COLO829 (cell line): ENCODE measurements around the gene NOTCH1.
"Not testable (repeated sequence)": the region's sequence is repeated elsewhere in the genome, so short reads cannot be mapped to it uniquely, and the experiment has no call there.

Source experiments
- DNase-seq: peaks from one replicate; pipeline ENCODE4 v3.0.0; 2012; ENCODE audit warnings: low spot score

NOTCH1 gene

DNA sequence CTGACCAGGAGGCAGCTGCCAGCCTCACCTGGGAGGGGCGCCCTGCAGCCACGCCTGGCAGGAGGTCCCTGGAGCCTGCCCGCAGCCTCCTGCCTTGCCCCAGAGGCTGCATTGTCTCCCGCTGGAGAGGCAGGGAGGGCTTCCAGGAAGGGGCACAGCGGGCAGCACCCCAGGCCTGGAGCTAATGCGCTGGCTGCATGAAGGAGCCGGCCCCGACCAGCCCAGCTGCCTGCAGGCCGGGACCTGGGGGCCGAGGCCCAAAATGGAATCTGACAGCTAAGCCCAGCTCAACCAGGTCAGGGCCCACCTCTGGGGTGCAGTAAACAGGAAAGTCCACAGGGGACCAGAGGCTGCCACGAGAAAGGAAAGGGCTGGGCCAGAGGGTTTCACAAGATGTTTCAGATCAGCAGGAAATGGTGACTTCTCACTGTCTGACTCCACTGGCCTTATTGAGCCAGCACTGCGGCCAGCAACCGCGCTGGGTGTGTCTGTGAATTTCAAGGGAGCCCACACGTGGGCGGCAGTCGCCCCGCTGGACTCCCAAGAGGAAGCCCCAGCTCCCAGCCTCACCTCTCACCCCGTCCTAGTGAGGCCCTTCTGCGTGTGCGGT, 18.6 kb upstream of the NOTCH1 start:
- DNase-seq = no peak

DNA sequence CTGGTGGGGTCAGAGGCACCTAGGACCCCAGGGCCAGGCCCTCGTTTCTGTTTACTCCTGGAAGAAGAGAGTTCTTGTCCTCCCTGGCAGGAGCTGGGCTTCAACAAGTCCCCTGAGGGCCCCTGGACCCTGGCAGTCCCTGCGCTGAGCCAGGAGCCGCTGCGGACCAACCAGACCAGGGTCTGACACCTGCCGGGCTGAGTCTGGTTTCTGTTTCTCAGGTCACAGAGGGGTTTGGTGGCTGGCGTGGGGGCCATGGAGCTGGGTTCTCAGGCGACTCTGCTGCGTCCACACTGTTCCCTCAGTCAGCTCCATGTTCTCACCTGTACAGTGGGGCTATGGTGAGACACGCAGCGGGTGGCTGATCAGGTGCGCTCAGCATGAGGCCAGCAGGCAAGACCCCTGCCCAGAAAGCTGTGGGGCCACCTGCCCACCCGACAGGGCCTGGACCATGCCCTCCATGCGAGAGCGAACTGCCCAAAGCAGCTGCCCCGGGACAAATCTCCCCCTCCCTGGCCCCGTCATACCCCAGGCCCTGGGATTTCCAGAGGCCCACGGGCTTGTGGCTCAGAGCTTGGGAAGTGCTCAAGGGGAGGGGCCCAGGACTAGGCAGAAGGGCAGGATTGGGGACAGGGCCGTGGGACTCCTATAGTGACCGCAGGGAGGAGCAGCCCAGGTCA, 17.9 kb upstream of the NOTCH1 start:
- no peak for DNase-seq

DNA sequence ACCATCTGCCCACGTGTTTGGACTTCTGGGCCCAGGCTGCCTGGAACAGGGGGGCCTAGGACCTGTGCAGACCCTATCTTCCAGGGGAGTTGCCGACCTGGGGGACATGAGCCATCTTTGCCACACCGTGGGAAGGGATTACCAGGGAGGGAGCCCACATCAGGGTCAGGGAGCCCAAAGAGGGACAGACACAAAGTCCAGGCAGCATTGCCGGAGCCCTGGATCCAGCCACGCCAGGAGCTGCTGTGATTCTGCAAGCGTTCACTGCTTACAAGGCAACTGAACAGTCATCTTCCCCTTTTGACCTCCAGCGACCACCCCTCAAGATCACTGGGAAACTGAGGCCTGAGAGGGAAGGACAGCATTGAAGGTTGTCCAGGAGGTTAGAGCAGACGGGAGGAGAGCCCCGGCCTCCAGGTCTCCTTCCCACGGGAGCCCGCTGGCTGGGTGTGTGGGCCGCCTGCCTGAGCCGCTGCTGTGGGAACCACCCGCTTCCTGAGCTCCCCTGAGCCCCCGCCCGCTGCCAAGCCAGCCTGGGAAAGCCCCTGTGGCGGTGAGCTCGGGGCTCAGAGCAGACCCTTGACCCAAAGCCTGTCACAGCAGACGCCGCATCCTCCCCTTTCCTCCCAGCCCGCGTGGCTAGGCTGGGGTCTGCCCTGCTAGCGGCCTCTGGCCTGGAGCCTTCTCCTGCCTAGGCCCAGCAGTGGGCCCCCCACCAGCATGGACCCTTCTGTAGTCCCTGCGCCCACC, 17.1 kb upstream of the NOTCH1 start:
- DNase-seq = no peak

DNA sequence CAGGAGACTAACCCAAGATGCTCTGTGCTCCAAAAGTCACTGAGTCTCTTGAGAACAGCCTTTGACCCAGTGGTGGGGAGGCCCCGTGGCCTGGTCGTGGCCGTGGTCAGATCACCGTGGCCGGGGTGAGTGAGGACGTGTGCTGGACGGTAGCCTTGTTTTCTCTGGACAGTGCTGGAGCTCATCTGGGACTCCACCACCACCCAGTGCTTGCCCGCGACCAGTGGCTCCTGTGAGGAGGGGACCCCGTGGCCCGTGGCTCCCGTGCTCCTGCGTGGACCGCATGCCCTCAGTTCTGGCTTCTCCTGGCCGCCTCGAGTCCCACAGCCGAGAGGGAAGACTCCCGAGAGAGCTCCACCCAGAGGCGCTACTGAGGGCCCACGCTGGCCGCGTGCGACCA, 15.9 kb upstream of the NOTCH1 start:
- no peak for DNase-seq

DNA sequence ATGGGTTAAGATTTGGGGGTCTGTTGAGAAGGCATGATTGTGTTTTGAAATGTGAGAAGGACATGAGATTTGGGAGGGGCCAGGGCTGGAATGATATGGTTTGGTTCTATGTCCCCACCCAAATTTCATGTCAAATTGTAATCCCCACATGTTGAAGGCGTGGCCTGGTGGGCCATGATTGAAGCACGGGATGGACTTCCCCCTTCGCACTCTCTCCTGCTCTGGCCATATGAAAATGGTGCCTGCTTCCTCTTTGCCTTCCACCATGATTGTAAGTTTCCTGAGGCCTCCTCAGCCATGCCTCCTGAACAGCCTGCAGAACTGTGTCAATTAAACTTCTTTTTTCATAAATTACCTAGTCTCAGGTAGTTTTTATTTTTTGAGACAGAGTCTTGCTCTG, 14.7 kb upstream of the NOTCH1 start:
- DNase-seq = no peak

DNA sequence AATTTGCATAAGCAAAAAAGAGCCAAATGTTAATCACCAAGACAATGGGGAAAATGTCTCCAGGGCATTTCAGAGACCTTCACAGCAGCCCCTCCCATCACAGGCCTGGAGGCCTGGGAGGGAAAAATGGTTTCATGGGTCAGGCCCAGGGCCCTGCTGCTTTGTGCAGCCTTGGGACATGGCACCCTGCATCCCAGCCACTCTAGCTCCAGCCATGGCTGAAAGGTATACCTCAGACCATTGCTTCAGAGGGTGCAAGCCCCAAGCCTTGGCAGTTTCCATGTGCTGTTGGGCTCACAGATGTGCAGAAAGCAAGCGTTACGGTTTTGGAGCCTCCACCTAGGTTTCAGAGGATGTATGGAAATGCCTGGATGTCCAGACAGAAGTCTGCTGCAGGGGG, 13.5 kb upstream of the NOTCH1 start:
- not testable (repeated sequence) for DNase-seq

DNA sequence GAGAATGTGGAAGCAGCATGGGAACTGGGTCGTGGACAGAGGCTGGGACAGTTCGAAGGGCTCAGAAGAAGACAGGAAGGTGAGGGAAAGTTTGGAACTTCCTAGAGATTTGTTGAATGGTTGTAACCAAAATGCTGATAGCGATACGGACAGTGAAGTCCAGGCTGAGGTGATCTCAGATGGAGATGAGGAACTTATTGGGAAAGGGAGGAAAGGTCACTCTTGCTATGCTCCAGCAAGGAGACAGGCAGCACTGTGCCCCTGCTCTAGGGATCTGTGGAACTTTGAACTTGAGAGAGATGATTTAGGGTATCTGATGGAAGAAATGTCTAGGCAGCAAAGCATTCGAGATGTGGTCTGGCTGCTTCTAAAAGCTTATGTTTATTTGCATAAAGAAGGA, 13.0 kb upstream of the NOTCH1 start:
- DNase-seq = not testable (repeated sequence)

DNA sequence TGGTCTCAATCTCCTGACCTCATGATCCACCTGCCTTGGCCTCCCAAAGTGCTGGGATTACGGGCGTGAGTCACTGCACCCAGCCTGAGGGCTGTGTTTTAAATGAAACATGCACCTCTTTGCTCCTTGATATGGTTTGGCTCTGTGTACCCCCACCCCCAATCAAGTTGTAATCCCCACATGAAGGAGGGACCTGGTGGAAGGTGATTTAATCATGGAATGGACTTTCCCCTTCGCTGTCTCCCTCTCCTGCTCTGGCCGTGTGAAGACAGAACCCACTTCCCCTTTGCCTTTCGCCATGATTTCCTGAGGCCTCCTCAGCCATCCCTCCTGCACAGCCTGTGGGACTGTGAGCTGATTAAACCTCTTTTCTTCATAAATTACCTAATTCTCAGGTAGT, 12.5 kb upstream of the NOTCH1 start:
- no peak for DNase-seq

DNA sequence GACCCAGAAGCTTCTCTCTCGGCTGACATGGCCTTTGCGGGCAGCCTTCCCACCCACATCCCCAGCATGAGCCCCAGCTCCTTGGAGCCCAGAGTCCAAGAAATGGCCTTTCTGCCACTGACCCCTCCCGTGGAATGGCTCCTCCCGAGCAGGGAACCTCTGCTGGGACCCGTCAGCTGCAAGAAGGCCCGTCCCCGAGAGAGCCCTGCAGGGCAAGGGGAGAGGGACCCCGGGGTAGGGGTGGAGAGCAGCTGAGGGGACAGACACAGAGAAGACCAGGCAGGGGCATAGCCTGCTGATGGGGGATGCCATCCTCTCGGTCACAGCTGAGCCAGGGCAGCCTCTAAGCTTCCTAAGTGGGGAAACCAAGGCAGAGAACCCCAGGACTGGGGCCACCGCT, 11.2 kb upstream of the NOTCH1 start:
- DNase-seq = no peak

DNA sequence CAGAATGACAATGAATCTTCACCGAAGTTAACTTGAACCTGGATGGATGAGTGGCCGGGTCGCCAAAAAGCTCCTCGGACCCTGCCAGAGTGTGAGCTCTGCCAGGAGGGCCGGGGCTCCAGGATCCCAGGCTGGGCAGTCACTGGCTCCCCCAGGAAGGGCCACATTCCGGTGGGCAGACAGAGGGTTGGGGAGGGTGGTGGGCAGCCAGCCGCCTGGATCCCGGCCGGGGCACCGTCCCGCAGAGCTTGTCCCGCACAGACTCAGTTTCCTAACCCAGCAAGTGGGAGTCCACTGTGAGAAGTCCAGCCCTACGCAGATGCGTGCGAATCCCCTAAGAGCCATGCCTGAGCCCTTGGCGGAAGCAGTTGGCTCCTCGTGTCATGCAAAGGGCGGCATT, 10.3 kb upstream of the NOTCH1 start:
- no peak for DNase-seq

DNA sequence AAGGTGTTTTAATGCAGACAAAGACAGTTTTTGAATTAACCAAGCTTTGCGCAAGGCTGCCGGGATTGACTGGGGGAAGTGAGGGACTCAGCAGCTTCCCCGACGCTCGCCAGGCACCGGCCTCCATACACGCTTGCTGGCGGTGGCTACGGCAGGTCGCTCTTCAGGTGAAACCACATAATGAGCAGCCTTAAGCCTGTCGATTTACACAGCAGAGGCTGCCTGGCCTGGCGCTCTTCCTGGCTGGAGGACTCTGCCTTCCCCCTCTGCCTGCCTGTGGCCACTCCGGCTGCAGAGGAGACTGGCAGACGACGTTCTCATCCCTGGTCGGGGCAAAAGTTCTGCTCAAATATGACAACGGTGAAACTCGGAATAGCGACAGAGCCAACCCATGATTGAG, 9.0 kb upstream of the NOTCH1 start:
- DNase-seq = no peak

DNA sequence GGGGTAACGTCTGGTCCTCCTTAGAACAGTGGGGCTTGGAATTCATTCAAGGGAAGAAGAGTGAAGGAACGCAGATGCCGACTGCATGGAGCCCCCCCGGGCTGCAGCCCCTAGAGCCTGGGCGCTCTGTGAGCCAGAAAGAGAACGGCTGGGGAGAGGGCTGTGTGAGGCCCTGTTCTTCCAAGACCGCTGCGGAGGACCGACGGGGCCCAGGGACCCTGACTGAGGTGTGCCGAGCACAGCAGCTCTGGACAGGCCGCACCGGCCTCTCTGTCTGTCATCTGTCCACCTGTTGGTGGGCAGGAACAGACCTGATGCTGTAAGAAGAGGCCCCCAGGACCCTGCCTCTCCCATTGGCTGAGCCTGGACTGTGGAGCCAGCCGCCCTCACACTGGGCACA, 7.7 kb upstream of the NOTCH1 start:
- no peak for DNase-seq

DNA sequence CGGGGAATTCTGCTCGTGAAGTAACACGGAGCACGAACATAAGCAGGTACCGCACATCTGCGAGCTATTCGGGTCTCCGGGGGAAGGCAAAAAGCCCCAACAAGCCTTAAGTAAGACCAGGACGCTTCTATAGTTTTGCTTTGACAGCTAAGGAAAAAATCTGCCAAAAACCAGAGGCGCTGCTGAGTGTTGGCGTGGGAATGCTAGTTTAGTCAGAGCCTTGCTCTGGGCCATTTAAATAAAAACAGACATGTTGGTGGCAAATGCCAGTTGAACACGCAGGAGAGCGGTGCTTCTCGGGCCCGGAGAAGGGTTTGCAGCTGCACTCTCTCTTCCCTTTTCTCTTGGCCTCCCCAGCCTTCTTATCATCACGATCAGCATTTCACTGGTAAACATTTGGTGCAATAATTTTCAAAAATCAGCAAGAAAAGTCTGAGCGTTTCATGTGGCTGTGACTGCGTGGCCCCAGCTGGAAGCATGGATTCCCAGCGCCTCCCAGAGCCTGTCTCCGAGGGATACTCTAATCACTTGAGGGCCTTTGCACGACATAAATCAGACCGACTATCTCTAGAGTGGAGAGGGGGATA, 6.4 kb upstream of the NOTCH1 start:
- no peak for DNase-seq

DNA sequence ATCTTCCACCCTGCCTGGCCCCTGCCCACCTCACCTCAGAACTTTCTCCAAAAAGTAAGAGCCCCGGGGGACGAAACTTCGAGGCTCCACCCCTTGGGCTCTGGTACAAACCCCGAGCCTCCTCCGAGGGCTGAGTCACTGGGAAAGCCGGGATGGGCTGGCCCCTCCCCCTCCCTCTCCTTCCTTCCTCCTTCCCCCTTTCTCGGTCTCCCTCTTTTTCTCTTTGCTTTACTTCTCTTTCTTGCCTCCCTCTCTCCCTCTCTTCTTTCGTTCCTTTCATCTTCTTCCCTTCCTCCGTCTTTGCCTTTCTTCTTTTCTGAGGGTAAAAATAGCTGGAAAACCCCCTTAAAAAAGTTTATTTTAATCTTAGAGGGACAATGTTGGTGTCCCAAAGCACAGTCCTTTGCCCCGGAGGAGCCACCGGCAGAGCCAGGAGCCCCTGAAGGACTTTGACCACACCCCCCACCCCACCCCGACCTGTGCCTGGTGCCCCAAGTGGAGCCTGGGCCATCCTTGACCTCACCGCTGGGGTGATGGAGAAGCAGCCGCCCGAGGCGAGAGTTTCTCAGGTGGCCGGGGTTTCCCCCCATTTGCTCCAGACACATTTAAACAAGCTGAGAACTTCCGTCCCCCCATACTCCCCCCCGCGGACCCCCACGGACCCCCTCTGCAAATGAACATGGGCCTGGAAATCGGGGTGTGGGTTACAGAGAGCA, 5.7 kb upstream of the NOTCH1 start:
- peak; percentile 86 for DNase-seq

DNA sequence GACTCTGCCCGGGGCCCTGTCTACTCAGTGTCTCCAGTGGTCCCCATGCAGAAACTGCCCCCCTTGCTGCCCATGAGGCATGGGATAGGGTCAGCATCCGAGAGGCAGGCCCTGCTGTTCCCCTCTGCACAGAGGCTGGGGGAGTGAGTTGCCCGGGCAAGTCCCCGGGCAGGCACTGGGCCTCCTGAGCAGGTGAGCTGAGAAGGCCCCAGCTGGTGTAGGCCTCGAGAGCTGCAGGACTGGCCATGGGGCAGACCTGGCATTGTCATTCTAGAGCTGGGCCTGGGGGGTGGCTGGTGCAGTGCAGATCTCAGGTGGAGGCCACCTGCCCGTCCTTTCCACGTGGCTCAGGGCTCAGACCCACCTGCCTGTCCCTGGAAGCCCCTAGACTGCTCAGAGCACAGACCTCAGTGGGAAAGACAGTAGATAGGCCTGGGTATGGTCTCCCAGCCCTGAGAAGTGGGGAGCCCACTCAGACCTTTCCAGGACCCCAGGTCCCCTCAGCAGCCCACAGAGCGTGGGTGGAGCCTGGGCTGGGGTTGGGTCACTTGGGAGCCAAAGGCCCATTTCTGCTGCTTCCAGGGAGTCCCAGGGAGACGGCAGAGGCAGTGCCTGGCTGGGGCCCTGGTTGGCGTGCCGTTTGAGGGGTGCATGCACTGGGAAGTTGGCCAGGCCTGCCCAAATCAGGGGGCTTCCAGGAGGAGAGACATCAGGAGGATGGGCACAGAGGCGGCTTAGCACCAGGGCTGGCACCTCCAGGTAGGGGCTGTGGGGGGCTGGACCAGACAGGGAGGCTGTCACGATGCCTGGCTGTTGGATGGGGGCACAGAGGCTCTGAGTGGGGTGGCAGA, 4.8 kb upstream of the NOTCH1 start:
- no peak for DNase-seq

DNA sequence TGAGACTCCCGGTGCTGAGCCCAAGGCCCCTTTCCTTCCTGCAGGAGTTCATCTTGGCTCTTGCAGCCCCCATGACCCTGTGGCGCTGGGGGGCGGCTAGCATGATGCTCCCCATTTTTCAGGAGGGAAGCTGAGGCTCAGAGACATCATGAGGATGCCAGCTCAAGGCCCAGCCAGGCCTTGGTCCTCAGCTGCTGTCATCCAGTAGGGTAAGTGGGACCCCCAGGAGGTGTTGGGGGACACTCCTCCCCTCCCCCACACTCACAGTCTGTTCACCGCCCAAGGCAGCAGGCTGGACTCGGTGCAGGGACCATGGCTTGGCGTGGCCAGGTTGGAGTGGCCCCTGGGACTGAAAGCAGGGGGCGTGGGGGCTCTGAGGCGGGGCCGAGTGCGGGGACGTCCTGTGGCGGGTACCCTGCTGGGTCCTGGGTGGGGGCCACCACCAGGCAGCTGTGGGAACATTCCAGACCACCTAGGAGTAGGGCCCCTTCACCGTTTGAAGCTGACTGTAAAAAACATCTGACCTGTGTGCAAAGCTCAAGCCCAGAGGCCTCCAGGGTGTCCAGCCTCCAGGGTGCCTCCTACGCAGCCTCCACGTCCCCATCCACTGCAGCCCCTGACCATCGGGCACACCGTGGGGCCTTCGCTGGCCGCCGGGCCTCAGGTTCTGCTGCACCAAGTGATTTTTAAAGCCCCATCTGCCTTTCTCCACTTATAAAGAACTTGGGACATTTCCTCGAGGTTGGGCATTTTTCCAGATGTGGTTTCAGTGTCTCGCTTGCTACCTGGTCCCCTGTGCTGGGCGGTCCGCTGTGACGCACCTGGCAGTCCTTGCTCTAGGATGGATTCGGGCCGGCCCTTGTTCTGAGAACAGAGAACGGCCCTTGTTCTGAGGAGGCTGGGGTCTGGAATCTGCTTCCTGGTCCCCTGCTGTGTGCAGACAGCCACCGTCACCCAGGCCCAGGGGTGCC, 3.4 kb upstream of the NOTCH1 start:
- DNase-seq = no peak

DNA sequence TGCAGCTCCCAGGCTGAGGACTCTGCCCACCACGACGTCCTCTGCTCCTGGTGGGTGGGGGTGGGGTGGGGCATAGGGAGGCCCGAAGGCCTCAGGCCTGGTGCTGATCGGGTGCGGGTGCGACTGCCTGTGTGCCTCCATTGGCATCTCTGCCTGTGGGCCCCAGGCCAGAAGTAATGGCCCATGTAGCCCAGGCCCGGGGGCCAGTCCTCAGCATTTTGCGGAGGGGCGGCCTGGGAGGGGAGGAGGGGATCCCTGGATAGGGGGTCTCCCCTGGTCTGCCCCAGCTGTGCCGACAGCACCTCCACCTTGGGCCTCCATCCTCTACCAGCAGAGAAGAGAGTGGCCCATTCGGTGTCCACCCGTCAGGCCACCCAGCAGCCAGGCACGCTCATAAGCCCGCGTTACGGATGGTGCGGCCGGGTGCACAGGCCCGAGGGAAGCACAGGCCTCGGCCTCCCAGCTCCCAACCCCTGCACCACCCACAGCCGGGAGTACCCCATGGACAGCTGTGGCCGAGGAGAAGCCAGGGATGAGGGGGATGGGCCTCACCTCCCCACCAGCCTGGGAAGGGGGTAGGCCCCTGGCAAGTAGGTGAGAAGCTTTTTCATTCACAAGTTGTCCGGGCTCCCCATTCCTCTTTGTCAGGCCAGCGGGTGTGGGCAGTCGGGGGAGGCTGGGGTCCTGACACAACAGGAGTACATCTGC, 1.8 kb upstream of the NOTCH1 start:
- DNase-seq = no peak

DNA sequence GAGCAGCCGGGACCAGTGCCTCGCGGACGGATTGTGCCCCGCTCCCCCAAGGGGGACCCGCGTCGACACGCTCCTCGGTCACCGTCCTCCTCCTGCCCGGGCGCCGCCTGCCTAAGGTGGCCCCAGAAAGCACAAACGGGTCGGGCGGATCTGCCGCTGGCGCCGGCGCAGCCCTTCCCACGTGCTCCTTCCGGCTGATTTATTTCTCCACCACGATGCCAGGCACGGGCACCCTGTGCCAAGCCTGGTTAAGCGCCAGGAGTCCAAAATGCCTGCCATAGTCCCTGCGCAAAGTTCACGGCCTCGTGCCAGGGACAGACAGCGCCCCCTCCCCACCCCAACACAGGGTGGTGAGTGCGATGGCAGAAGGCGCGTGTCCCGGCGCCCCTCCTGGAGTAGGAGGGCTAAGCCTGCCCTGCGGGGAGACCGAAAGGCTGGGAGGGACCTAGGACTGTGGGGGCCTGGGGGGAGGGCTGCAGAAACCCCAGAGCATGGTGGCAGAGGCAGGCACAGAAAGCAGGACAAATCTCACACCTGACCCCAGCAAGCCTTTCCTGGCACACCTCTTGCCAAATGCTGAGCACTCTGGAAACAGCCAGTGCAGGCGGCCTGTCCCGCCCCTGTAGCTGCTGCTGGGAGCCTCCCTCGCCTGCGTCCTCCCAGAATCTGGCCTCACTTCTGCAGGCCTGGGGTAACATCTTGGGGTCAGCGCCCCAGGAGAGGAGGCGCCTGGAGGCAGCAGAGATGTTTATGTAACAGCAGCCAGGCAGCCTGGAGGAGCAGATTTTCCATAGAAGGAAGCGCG, 1.1 kb upstream of the NOTCH1 start:
- no peak for DNase-seq

DNA sequence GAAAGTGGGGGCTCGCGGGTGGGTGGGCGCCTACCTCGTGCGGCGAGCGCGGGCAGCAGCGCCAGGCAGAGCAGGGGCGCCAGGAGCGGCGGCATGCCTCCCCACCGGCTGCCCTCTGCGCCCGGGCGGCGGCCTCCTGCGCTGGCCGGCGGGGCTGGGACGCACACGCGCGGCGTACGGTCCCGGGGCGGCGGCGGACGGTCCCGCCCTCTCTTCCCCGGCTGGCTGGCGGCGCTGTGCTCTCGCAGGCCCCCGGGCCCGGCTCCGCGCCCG, 220 bp downstream of the NOTCH1 start:
- no peak for DNase-seq
